HG03460 (cell line): Measurements from ENCODE around the gene DROSHA.
A peak's percentile ranks its signal among the peaks of the same experiment; 100 is the strongest.
"Not testable (repeated sequence)": the region's sequence is repeated elsewhere in the genome, so short reads cannot be mapped to it uniquely, and the experiment has no call there.

Experiments used
- ATAC-seq: cut with Tn5 transposase; IDR thresholded peaks from one replicate; pipeline ENCODE4 v1.9.1; 2021; ENCODE audit not compliant: unreplicated experiment

Gene DROSHA, protein sequence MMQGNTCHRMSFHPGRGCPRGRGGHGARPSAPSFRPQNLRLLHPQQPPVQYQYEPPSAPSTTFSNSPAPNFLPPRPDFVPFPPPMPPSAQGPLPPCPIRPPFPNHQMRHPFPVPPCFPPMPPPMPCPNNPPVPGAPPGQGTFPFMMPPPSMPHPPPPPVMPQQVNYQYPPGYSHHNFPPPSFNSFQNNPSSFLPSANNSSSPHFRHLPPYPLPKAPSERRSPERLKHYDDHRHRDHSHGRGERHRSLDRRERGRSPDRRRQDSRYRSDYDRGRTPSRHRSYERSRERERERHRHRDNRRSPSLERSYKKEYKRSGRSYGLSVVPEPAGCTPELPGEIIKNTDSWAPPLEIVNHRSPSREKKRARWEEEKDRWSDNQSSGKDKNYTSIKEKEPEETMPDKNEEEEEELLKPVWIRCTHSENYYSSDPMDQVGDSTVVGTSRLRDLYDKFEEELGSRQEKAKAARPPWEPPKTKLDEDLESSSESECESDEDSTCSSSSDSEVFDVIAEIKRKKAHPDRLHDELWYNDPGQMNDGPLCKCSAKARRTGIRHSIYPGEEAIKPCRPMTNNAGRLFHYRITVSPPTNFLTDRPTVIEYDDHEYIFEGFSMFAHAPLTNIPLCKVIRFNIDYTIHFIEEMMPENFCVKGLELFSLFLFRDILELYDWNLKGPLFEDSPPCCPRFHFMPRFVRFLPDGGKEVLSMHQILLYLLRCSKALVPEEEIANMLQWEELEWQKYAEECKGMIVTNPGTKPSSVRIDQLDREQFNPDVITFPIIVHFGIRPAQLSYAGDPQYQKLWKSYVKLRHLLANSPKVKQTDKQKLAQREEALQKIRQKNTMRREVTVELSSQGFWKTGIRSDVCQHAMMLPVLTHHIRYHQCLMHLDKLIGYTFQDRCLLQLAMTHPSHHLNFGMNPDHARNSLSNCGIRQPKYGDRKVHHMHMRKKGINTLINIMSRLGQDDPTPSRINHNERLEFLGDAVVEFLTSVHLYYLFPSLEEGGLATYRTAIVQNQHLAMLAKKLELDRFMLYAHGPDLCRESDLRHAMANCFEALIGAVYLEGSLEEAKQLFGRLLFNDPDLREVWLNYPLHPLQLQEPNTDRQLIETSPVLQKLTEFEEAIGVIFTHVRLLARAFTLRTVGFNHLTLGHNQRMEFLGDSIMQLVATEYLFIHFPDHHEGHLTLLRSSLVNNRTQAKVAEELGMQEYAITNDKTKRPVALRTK (N-terminal part only)

DNA sequence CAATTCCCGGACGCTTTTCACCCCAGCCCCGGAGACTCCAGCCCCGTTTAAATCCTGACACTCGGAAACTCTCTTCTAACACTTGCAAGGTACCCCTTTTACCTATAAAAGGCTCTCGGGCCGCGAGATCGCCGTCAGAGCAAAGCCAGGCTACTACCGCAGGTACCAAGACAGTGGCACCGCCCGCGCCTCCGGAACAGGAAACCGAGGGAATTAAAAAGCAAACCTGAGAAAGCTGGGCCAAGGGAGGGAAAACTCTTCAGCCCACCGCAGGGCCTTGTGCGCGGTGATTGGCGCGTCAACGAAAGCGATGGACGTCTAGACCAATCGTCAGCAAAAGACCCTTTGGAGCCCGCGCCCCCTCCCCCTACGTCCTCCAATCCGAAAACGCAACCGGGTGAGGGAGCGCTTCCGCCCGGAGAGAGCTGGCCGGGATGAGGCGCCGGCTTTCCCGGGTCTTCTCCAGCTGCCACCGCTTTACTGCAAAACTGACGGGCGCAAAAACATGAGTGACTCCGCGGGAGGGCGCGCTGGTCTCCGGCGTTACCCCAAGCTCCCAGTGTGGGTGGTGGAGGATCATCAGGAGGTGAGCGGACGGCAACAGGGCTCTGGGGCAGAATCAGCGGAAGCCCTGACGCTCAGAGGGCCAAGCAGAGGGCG is at the start of gene DROSHA, which contains the start of gene C5orf22:
DROSHA (minus strand) TSS at position 206 of the 660 bp plus-strand sequence. CDS start 3,034 bp downstream, outside the sequence.
C5orf22 (plus strand) TSS at position 414 of the 660 bp plus-strand sequence; CDS start at position 506, 92 bp downstream.
- ATAC-seq: peak; percentile 93

DNA sequence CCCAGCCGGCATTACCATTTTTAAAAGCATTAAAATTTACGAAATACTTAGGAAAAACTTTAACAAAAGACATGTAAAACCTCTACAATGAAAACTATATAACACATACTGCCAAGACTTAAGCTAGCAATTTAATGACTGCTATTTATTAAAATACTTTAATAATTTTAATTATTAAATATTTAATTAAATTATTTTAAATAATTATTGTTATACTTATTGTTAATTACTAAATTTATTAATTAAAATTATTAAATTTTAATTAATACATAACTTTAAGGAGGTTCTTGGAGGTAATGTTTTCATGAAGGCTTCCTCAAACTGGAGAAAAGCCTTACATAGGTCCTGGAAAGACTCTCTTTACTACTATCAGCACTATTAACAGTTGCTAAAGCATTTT is 47.7 kb upstream of the DROSHA start:
- no peak for ATAC-seq

DNA sequence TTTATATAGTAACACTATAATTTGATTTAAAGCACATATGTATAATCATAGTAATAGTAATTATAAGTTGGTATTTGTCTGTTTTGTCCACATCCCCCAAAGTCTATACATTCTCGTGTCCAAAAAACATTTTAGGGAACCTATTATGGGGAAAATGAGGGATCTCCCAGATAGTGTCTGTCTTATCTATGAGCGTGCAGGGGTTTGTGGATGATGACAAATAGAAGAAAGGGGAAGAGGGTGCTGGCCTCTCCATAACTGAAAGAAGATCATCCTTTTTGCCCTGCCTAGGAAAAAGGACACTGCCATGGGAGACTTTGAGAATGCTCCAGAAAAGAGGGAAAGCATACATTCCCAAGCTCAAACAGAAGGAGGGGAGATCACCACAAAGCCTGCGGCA is 45.5 kb upstream of the DROSHA start:
- ATAC-seq: no peak

DNA sequence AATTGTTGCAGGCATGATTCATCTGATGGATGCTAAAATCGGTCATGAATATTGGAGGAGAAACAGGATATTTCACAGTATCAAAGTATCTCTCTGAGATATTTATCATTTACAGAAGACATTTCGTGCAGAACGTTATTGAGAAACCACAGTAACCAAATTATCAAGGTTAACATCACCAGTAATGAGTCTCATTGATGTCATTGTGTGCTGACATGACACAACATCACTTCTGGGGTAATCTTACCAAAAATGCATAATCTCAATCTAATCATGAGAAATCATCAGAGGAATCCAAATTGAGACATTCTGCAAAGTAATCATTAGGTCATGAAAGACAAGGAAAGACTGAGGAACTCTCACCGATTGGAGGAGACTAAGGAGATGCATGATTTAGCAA is 42.9 kb upstream of the DROSHA start:
- ATAC-seq: no peak

DNA sequence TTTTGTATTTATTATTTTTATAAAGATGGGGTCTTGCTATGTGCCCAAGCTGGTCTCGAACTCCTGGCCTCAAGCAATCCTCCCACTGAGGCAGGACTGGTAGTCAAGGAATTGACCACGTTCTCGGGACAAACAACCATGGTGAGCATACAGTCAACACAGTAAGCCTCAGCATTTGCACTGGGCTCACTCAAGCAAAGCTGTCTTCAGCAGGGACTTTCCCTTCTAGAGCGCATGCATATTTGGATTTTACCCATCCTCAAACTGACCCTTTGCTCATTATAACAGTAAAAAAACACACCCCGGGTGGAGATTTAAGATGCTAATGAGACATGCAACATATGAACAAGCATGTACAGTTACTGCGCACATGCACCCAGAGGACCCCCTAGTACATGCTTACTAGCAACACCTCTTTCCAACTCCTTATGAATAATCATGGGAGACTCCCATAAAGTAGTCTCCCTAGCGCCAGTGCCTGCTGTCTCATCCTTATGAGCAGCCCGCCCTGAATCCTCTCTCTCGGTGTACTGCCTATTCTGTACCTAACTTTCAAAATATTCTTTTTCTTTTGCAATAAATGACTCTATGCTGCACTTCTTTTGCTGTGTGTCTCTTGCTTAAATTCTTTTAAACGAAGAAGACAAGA is 41.7 kb upstream of the DROSHA start:
- ATAC-seq: peak; percentile 61

DNA sequence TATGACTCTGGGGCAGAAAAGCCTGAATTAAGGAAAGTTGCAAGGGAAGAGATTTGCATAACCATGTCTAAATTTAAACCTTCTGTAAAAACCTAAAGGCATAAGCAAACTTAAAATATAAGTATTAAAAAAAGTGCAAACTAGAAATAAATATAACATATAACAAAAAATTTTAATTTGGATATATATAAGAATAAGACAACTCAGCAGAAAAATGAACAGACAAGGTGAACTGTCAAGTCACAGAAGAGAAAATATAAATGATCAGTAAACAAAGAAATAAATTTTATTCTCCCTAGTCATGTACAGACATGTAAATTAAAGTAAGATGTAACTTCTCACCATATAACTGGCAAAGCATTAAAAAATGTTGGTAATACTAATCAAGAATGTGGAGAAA is 37.2 kb upstream of the DROSHA start:
- no peak for ATAC-seq

DNA sequence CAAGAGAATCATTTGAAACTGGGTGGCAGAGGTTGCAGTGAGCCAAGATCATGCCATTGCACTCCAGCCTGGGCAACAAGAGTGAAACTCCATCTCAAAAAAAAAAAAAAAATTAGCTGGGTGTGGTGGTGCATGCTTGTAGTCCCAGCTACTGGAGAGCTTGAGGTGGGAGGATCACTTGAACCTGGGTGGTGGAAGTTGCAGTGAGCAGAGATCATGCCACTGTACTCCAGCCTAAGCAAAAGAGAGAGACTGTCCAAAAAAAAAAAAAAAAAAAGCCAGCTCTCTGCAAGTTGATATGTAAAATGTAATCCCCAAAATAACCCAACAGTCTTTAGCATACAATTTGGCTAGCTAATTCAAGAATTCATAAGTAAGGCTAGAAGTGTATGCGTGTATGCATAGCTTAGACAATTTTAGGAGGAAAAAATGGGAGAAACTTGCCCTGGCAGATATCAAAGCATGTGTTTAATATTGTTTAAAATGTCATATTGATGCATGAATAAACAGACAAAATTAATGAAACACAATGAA is 36.5 kb upstream of the DROSHA start:
- ATAC-seq: no peak

DNA sequence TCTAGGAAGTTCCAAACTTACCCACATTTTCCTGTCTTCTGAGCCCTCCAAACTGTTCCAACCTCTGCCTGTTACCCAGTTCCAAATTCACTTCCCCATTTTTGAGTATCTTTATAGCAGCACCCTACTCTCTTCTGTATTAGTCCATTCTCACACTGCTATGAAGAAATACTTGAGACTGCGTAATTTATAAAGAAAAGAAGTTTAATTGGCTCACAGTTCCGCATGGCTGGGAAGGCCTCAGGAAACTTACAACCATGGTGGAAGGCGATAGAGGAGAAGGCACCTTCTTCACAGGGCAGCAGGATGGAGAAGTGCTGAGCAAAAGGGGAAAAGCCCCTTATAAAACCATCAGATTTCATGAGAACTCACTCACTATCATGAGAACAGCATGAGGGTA is 34.5 kb upstream of the DROSHA start:
- ATAC-seq: not testable (repeated sequence)

DNA sequence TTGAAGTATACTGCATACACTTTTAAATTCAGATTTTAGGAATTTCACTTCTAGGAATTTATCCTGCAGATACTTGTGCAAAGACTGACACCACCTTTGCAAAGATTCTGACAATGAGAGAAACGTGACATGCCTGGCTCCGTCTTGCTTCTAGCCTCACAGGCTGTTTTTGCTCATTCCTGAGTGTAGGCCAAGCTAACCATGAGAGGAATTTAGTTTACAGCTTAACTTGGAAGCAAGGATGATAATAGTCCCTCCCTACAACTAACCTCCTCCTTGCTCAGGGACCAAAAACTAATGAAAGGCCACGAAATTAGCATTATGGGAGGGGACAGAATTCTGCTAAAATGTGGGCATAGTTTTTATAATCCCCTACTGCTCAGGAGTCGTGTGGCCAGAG is 31.3 kb upstream of the DROSHA start:
- ATAC-seq: no peak

DNA sequence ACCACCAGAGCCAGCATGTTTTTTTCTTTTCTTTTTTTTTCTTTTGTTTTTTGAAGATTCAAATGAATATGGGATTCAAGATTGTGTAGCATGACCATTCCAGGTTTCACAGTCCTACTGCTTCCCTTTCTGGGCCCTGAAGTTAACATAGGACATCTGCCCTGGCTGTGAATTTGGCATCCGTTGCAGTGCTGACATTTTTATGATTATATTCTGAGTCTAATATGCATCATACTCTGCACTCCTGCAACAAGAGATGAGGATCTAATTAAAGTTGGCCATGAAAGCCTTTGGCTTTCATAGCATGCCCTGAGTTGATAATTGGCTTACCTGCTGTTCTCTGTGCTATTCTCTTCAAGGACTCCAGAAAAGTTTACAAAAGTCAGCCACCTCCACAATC is 30.1 kb upstream of the DROSHA start:
- no peak for ATAC-seq

DNA sequence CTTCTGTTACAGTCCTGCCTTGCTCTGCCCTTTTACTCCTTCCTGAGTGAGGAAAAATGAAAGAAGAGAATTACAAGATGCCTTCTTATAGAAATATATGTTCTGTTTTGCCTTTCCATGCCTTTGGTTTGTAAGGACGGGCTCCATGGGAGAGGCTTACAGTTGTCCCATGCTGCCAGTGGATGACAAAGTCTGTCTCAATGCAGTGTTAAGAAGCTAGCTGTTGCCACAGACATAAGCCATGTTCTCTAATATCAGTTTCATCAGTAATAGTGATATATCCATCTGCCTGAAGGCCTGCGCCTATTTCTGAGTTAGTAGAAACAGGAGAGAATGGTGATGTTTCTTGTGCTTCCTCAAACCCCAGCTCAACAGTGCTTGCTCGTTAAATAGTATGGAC is 28.0 kb upstream of the DROSHA start:
- ATAC-seq: no peak

DNA sequence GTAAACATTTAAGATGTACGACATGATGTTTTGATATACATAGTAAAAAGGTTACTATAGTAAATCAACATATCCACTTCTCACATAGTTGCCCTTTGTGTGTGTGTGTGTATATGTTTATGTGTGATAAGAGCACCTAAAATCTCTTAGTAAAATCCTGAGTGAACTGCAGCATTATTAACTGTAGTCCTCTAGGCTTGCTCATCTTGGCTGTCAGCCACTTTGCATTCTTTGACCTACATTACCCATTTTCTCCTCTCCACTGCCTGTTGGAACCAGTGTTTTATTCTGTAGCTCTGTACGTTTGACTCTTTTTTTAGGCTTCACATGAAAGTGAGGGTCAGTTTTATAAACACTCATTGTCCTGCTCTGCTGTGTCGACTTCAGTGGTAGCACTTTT is 24.6 kb upstream of the DROSHA start:
- no peak for ATAC-seq

DNA sequence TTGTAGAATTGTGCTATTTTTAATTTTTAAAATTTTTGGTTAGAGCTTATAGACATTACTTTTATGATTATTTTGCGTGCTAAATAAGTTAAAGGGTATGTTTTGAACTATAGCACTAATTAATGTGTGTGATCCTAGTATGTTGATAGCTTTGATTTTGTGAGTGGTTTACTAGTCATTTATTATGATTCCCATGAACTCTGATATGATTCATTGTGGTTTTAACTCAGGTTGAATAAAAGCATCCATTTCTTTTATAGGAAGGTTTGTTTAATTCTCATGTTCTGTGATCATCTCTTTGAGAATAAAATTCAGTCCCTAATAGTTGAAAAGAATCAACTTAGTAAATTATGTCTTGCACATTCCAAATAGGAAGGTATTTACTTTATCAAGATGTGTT is 22.7 kb upstream of the DROSHA start:
- no peak for ATAC-seq

DNA sequence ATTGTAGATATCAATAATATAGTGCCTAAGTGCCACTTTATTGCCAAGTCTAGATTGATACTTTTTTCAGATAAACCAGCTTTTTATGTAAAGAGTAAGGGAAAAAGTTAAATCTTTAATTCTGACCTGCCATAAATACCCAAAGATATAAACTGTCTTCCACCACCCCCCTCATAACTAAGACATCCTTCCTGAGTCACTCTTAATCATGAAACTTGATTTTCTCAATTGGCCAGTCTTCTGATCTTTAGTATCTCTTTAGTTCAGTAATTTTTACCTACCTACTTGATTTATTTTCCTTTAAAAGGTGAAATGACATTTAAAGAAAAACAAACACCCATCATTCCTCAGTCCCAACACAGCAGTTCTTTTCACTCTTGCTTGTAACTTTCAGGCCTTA is 22.0 kb upstream of the DROSHA start:
- ATAC-seq: no peak

DNA sequence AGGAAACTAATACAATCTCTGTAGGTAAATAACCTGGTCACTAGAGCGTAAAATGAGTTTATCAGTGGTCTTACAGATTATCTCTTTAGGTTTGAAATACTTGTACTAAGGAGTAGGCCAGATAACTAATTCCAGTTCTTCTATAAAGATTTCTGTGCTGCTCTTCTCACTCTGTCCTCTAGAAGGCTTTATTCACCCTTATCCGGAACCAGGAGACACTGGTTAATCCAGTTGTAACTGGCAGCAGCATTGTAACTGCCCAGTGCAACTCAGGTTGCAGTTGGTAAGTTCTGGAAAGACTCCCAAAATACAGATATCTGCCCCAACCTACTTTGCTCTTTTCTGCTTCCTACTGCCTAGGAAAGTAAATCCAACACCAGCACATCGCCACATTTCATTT is 20.0 kb upstream of the DROSHA start:
- no peak for ATAC-seq

DNA sequence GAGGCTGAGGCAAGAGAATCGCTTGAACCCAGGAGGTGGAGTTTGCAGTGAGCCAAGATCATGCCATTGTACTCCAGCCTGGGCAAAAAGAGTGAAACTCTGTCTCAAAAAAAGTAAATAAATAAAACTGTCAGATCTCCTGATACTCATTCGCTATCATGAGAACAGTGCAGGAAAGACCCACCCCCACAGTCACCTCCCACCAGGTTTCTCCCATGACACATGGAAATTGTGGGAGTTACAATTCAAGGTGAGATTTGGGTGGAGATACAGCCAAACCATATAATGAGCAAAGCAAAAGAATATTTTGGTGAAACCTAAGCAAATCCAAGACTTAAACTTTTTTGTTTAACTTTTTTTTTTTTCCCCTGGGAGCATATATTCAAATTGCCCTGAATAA is 17.2 kb upstream of the DROSHA start:
- ATAC-seq: not testable (repeated sequence)

DNA sequence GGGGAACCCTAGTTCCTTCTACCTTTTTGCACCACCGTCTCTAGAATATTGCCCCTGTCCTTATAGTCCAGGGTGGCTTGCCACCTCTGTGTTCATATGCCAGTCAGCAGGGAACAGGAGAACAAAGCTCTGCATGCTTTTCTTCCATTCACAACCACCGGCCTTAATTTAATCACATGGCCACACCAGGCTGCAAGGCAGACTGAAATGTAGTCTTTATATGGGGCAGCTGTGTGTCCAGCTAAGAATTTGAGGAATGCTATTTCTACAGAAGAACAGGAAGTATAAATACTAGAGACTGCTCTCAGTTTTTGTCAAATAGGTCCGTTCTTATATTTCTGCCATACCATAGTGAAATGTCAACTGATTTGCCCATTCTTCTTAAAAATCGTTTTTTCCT is 6.0 kb upstream of the DROSHA start:
- ATAC-seq: no peak

DNA sequence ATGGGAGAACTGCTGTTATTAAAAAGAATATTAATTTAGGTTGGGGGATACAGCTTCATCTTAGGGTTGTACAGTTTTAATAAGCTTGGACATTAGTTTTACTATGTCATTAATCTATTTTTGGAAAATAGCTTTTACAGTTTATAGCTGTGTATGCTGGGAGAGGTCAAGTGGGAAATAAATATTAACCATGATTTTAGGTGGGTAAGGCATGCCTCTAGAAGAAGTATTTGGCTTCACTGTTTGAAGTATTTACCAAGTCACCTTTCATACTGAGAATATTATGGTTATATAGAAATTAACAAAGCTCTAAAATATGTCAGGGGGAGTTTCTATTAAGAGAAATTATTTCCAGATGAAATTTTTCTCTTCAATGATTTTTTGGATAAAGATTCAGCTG is 5.5 kb upstream of the DROSHA start:
- no peak for ATAC-seq

DNA sequence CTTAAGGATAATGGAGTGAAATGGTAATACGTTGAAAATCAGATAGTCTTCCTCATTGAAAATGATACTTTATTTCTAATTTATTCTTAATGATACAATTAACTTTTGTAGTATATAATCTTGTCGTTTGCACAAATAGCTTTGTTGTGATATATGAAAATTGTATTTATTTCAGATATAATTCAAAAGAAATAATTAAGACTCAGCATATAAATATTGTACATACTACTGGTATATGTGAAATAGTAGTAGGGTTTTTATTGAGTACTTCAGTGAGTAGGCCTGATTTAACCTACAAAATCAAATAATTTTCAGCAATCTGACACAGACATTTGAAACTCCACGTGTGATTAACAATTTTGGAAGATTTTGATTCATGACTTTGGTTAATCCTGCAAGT is 5.0 kb upstream of the DROSHA start:
- no peak for ATAC-seq

DNA sequence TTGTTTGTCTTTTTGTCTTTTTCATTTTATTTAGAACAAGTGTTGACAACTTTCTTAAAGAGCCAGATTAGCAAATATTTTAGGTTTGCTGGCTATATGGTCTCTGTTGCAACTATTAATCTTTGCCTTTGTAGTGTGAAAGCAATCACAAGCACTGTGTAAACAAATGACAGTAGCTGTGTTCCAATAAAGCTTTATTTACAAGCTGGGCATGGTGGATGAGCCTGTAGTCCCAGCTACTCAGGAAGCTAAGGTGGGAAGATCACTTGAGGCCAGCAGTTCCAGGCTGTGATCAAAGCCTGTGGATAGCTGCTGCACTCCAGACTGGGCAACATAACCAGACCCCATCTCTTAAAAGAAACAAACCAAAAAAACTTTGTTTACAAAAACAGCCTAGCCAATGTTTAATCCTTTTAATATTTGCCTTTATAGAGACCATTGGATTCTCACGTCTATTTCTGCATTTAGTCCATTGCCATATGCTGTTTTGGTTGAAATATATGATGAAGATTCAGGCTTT is 2.7 kb upstream of the DROSHA start:
- ATAC-seq: no peak
